Renal cortical epithelial cell (primary cell): ENCODE measurements around the gene DCTN2. TPM values are rescaled to one million over a fixed set of nuclear protein-coding genes. Genes with fewer than 3 reads are reported as not detected.
A peak's percentile ranks its signal among the peaks of the same experiment; 100 is the strongest.

Experiments used
- DNase-seq: peaks from one replicate; pipeline ENCODE4 v3.0.0-alpha.2; 2011; ENCODE audit warnings: low read depth
- total RNA-seq: library from RNA; depleted of rRNA; stranded (reverse); fragments of >200 nt; gene quantifications from 2 replicates; pipeline ENCODE4 v1.2.3, GENCODE V29; 2014

The DCTN2 gene
- total RNA-seq, 1 donor from 2014 or later: 212 TPM

DNA sequence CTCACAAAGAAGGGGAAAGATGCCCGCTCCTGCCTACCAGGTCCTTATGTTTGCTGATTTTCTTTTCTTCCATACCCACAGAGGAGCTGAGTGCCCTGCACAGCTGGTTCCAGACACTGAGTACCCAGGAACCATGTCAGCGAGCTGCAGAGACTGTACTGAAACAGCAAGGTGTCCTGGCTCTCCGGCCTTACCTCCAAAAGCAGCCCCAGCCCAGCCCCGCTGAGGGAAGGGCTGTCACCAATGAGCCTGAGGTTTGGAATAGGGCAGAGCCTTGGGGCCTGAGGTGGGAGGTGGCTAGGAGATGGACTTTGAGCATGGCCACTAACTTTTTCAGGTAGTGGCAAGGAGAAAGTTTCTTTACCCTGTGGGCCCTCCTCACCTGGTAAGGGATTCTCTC lies 56.9 kb downstream of the DCTN2 start:
- DNase-seq: no peak

DNA sequence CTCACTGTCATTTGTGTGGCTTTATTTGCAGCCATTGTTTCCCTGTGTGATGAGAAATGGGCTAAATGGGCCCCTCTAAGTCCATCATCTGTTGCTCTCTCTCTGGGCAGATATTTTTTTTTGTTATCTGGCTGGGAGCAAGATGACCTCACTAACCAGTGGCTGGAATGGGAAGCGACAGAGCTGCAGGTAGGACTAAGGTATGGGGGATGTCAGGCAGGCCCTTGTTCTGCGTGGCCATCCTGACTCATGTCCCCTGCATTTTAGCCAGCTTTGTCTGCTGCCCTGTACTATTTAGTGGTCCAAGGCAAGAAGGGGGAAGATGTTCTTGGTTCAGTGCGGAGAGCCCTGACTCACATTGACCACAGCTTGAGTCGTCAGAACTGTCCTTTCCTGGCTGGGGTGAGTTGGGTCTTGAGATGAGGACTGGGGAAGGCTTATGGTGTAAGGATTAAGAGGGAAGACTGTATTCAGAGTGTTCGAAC lies 57.8 kb downstream of the DCTN2 start:
- DNase-seq: peak; percentile 20

DNA sequence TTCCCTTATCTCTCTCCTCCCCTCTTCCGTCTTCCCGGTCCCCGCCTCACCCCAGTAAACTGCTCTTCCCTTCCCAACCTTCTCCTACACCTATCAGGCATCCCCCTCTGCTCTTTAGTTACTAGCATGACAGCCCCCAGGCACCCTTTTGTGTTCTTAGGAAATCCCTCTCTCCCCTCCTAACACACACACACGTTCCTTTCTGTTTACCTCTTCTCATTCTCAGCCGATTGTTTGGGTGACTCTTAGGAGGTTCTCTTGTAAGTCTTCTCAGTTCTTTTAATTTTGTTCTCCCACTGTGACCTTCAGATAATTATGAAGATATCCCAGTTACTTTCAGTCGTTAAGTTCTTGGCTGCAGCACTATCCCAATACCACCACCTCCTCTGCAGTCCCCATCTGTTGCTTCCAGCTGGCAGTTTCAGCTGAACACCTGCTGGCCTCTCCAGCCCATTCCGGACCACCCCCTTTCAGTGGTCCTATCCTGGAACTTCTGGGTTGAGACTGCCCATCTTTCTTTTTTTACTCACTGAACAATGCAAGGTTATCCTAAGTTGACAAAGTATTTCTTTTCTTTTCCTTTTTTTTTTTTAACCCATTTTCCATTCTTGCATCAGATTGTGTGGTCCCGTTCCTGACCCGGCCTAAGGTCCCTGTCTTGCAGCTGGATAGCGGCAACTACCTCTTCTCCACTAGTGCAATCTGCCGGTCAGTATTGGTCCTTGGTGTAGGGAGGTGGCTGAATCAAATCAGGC lies 58.4 kb downstream of the DCTN2 start:
- no peak for DNase-seq

GRCh38 chr12:57487597-57488401 lies 59.2 kb downstream of the DCTN2 start, which contains the start of gene MARS1:
MARS1 (plus strand) TSS chr12:57488068; CDS start chr12:57488091, 23 bp downstream.
- peak; percentile 96 for DNase-seq

- DNase-seq: no peak
These were observed 59.9 kb downstream of the DCTN2 start for GRCh38 chr12:57487055-57487596.

- no peak for DNase-seq
These were observed 61.3 kb downstream of the DCTN2 start for GRCh38 chr12:57485695-57486094.

DNA sequence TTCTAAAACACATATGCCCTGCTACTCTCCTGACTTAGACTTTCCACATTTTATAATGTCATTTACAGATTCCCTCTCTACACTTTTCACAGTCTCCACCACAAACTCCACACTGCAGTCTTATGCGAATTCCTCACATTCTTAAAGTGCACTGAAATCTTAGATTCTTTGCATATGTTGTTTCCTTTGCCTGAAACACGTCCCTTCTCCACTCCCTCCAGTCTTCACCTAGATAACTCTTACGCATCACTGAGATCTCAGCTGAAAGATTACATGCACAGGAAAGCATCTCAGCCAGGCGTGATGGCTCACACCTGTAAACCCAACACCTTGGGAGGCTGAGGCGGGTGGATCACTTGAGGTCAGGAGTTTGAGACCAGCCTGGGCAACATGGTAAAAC lies 63.5 kb downstream of the DCTN2 start:
- DNase-seq: peak; percentile 72

DNA sequence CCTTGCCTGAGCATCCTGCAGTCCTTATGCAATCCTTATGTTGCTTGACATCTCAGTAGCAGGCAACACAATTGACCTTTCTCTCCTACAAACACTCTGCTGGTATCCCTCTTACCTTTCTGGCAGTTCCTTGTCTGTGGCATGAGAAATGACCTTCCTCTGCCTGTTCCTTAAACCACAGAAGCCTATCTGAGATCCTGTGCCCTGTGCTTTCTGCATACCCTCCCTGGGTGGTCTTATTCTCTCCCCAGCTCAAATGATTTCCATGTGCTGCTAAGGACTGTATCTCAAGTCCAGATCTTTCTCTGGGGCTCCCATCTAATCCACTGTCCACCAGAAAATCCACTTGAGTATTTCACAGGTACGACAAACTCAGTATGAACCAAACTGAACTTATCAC lies 65.3 kb downstream of the DCTN2 start:
- no peak for DNase-seq

Other genes starting within 250 kb of the DCTN2 start
- 2.6 and 32.1 TPM in 2 replicates for gene R3HDM2, start 116.1 kb downstream of the DCTN2 start, total RNA-seq
- gene INHBC, start 112.4 kb downstream of the DCTN2 start, total RNA-seq: not detected in 2 replicates
- 1.0 and 3.1 TPM in 2 replicates for gene INHBE, start 91.9 kb downstream of the DCTN2 start, total RNA-seq
- 0.50 TPM in 1 of 2 replicates, not detected in the other for gene GLI1, start 87.4 kb downstream of the DCTN2 start, total RNA-seq
- not detected in 2 replicates for gene ARHGAP9, start 67.3 kb downstream of the DCTN2 start, total RNA-seq
- gene MARS1, start 59.1 kb downstream of the DCTN2 start, total RNA-seq: 131 and 134 TPM in 2 replicates
- 6.1 and 17.5 TPM in 2 replicates for gene DDIT3, start 26.7 kb downstream of the DCTN2 start, total RNA-seq
- 5.0 and 12.5 TPM in 2 replicates for gene MBD6, start 24.4 kb downstream of the DCTN2 start, total RNA-seq
- 0.35 and 2.5 TPM in 2 replicates for gene KIF5A, start 2.9 kb upstream of the DCTN2 start, total RNA-seq
- gene PIP4K2C, start 44.0 kb upstream of the DCTN2 start, total RNA-seq: 43.5 and 77.8 TPM in 2 replicates
- gene DTX3, start 57.6 kb upstream of the DCTN2 start, total RNA-seq: 5.9 and 19.6 TPM in 2 replicates
- 1.7 and 7.0 TPM in 2 replicates for gene ARHGEF25, start 64.2 kb upstream of the DCTN2 start, total RNA-seq
- gene B4GALNT1, start 86.0 kb upstream of the DCTN2 start, total RNA-seq: 0.20 and 1.4 TPM in 2 replicates
- 186 and 325 TPM in 2 replicates for gene OS9, start 146.9 kb upstream of the DCTN2 start, total RNA-seq
- under 0.01 and 0.17 TPM in 2 replicates for gene AGAP2, start 191.6 kb upstream of the DCTN2 start, total RNA-seq
- gene TSPAN31, start 197.8 kb upstream of the DCTN2 start, total RNA-seq: 64.0 and 105 TPM in 2 replicates
- 101 and 145 TPM in 2 replicates for gene CDK4, start 205.1 kb upstream of the DCTN2 start, total RNA-seq
- 3.1 and 8.5 TPM in 2 replicates for gene MARCHF9, start 207.9 kb upstream of the DCTN2 start, total RNA-seq
- gene CYP27B1, start 219.9 kb upstream of the DCTN2 start, total RNA-seq: 0.50 and 0.87 TPM in 2 replicates
- gene METTL1, start 224.9 kb upstream of the DCTN2 start, total RNA-seq: 6.1 and 6.4 TPM in 2 replicates
- gene EEF1AKMT3, start 225.4 kb upstream of the DCTN2 start, total RNA-seq: 4.2 and 4.3 TPM in 2 replicates
- 24.8 and 43.6 TPM in 2 replicates for gene TSFM, start 235.6 kb upstream of the DCTN2 start, total RNA-seq